Panc1 (cell line): ENCODE measurements around the gene TBX18. TPM values are rescaled to one million over a fixed set of nuclear protein-coding genes. Genes with fewer than 3 reads are reported as not detected.

ENCODE experiments used
- ATAC-seq: fragments of 200-7000 bp; cut with Tn5 transposase; 2 replicates; pipeline ENCODE4 v1.9.1; 2020; ENCODE audit warnings: mild to moderate bottlenecking, moderate library complexity
- BruUV-seq: library from RNA; stranded (reverse); fragments of 400-500 nt; replicated peaks from 2 replicates; lab custom pipeline; 2021; lab: Mats Ljungman, UMichigan
- CTCF ChIA-PET: fragments of 300-600 bp; sonication (Branson Sonifier 250); formaldehyde crosslinking; loops from one replicate; lab custom pipeline; 2022; ENCODE audit warnings: antibody characterized with exemption; lab: Charles Lee
- POLR2A ChIA-PET: fragments of 300-600 bp; sonication (Branson Sonifier 250); formaldehyde crosslinking; loops from one replicate; lab custom pipeline; 2022; ENCODE audit warnings: antibody characterized with exemption; lab: Charles Lee
- DNase-seq: peaks from one replicate; pipeline ENCODE4 v3.0.0-alpha.2; 2010; ENCODE audit warnings: low read depth, low spot score
- H3K27ac ChIP-seq: 2 replicates; pipeline ENCODE4 v1.5.1; 2011; ENCODE audit warnings: mild to moderate bottlenecking, low read length, inconsistent platforms
- H3K27me3 ChIP-seq: fragments of 200-500 bp; sonication (Bioruptor generic); 2 replicates; pipeline ENCODE4 v1.6.0; 2014; ENCODE audit warnings: low read length, inconsistent platforms; ENCODE audit not compliant: control insufficient read depth, insufficient read depth
- H3K36me3 ChIP-seq: fragments of 200-500 bp; sonication (Bioruptor generic); 2 replicates; pipeline ENCODE4 v1.5.1; 2014; ENCODE audit warnings: inconsistent platforms, mild to moderate bottlenecking, low read length, moderate library complexity; ENCODE audit not compliant: control insufficient read depth, insufficient read depth
- H3K4me1 ChIP-seq: 2 replicates; pipeline ENCODE4 v1.5.1; 2011; ENCODE audit warnings: inconsistent platforms, mild to moderate bottlenecking, low read length, moderate library complexity; ENCODE audit not compliant: control insufficient read depth, insufficient read depth
- H3K4me3 ChIP-seq, 2 experiments: 2 replicates each; pipeline ENCODE4 v1.5.1; 2011 to 2012; ENCODE audit warnings: low read depth in 2 of 2, low read length in 2 of 2, mild to moderate bottlenecking in 2 of 2, inconsistent platforms in 1 of 2, moderate library complexity in 1 of 2
- H3K9me3 ChIP-seq: fragments of 200-500 bp; sonication (Bioruptor generic); 2 replicates; pipeline ENCODE4 v1.5.1; 2014; ENCODE audit warnings: low read depth, mild to moderate bottlenecking, inconsistent platforms, low read length, moderate library complexity; ENCODE audit not compliant: control insufficient read depth, insufficient read depth
- CTCF ChIP-seq: fragments of 450-650 bp; IDR thresholded peaks from 2 replicates; pipeline ENCODE4 v1.5.1; 2017; ENCODE audit warnings: mild to moderate bottlenecking
- POLR2AphosphoS5 ChIP-seq: IDR thresholded peaks from 2 replicates; pipeline ENCODE4 v1.6.1; 2012; ENCODE audit warnings: mild to moderate bottlenecking, low read depth, low read length, moderate library complexity
- SIN3A ChIP-seq: IDR thresholded peaks from 2 replicates; pipeline ENCODE4 v1.6.1; 2012; ENCODE audit warnings: low read depth, mild to moderate bottlenecking, low read length, moderate library complexity, borderline replicate concordance; ENCODE audit not compliant: insufficient read depth
- TCF7L2 ChIP-seq: IDR thresholded peaks from 2 replicates; pipeline ENCODE4 v1.6.1; 2011; ENCODE audit warnings: mild to moderate bottlenecking, low read depth, low read length, inconsistent platforms
- in situ Hi-C: cut with HindIII; loops from 2 replicates; pipeline ENCODE4 v1.10.0; 2016; ENCODE audit warnings: low sequenced_read_pairs, low pct_unique_long_range_greater_than_20kb
- intact Hi-C: fragments of 100-400 bp; cut with micrococcal nuclease; formaldehyde crosslinking; loops from one replicate; pipeline ENCODE4 v1.10.0; 2022; ENCODE audit not compliant: unreplicated experiment
- total RNA-seq: library from RNA; stranded (reverse); gene quantifications from one replicate; pipeline ENCODE4 v1.2.1, GENCODE V29; 2021; ENCODE audit not compliant: unreplicated experiment
- TF ChIP-seq, protein P1 (sequence below), 2 experiments: IDR thresholded peaks; 2 replicates each; pipeline ENCODE4 v1.6.1; 2011 to 2012; ENCODE audit warnings: low read depth in 2 of 2, control low read depth in 1 of 2, low read length in 1 of 2, mild to moderate bottlenecking in 1 of 2, moderate library complexity in 1 of 2; ENCODE audit not compliant: insufficient read depth in 1 of 2

The TBX18 gene
- total RNA-seq, 1 experiment from 2014 or later = 10.1 TPM

GRCh38 chr6:84718038-84718955 lies 46.1 kb downstream of the TBX18 start:
- CTCF ChIA-PET = no interaction called here
- no TSS peak for BruUV-seq
- H3K27me3 ChIP-seq = no peaks in the 10 kb centered on the region
- no peaks in the 10 kb centered on the region for H3K9me3 ChIP-seq
- H3K4me3 ChIP-seq = no peak overlapping the region
- in situ Hi-C loops (no loop called here), intact Hi-C loops (no loop called here)
- H3K4me1 ChIP-seq = no peaks in the 10 kb centered on the region
- no peaks in the 10 kb centered on the region for H3K36me3 ChIP-seq
- ATAC-seq (no peak), DNase-seq (no peak)
- POLR2A ChIA-PET = no interaction called here
- H3K27ac ChIP-seq = no peak overlapping the region
- TF ChIP-seq TCF7L2 (no peak), SIN3A (no peak), CTCF (no peak), POLR2AphosphoS5 (no peak)
- TF ChIP-seq, protein P1, sequence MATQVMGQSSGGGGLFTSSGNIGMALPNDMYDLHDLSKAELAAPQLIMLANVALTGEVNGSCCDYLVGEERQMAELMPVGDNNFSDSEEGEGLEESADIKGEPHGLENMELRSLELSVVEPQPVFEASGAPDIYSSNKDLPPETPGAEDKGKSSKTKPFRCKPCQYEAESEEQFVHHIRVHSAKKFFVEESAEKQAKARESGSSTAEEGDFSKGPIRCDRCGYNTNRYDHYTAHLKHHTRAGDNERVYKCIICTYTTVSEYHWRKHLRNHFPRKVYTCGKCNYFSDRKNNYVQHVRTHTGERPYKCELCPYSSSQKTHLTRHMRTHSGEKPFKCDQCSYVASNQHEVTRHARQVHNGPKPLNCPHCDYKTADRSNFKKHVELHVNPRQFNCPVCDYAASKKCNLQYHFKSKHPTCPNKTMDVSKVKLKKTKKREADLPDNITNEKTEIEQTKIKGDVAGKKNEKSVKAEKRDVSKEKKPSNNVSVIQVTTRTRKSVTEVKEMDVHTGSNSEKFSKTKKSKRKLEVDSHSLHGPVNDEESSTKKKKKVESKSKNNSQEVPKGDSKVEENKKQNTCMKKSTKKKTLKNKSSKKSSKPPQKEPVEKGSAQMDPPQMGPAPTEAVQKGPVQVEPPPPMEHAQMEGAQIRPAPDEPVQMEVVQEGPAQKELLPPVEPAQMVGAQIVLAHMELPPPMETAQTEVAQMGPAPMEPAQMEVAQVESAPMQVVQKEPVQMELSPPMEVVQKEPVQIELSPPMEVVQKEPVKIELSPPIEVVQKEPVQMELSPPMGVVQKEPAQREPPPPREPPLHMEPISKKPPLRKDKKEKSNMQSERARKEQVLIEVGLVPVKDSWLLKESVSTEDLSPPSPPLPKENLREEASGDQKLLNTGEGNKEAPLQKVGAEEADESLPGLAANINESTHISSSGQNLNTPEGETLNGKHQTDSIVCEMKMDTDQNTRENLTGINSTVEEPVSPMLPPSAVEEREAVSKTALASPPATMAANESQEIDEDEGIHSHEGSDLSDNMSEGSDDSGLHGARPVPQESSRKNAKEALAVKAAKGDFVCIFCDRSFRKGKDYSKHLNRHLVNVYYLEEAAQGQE (IDR thresholded peaks at IDR 0.05; ENCODE audit: insufficient read depth in 1 of 2, low read depth in 2 of 2, low read length in 1 of 2) = no peak

DNA sequence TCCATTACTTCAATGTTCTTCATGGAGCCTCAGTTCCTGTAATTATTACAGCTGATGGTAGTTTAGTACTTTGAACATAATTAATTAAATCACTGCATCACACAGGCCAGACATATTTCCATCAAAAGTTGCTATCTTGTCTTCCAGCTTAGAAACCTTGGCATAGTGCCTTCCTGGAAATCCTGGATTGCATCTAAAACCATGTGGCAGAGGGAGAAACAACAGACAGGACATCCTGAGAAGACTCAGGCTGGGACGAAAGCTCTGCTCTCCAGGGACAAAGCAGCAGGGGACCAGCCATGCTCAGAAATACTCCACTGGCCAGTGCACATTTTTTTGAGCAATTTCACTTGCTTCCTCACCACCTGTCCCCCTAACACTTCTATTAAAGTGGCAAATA lies 55.3 kb downstream of the TBX18 start:
- no TSS peak for BruUV-seq
- ATAC-seq = no peak
- Histone ChIP-seq H3K27ac (no peak overlapping the region), H3K9me3 (no peaks in the 10 kb centered on the region), H3K27me3 (no peaks in the 10 kb centered on the region), H3K36me3 (no peaks in the 10 kb centered on the region), H3K4me3 (no peak overlapping the region), H3K4me1 (no peaks in the 10 kb centered on the region)
- ChIA-PET CTCF (no interaction called here), POLR2A (no interaction called here)
- no peak for DNase-seq
- TF ChIP-seq CTCF (no peak), TCF7L2 (no peak), POLR2AphosphoS5 (no peak), SIN3A (no peak)
- TF ChIP-seq, protein P1 (IDR thresholded peaks at IDR 0.05; ENCODE audit: insufficient read depth in 1 of 2, low read depth in 2 of 2, low read length in 1 of 2) = no peak
- in situ Hi-C loops = no loop called here
- intact Hi-C loops = no loop called here
